ENCODE results near the gene EEF2.

The EEF2 gene

DNA sequence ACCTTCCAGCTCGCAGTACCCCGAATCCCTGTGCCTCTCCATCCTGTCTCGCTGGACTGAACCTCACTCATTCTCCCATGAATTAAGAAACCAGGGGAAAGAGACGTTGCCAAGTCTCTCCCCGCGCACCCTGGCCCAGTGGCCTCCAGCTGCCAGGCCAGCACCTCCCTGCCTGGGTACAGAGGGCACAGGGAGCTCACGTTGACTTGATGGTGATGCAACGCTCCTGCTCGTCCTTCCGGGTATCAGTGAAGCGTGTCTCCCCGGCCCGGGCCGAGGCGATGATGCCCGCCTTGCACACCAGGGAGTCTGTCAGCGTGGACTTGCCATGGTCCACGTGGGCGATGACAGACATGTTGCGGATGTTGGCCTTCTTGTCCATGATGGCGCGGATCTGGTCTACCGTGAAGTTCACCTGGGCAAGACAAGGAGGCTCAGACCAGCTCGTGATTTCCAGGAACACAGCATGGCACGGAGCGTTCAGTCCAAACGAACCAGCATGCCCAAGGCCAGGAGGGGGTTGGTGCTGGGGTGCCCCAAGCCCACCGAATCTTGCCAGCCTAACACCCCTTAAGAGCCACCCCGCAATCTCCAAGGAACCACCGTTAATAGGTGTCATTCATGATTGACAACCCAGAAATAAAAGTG, 1.2 kb downstream of the EEF2 start:
- peak in 1 of 2 donors; percentile 37 for DNase-seq

DNA sequence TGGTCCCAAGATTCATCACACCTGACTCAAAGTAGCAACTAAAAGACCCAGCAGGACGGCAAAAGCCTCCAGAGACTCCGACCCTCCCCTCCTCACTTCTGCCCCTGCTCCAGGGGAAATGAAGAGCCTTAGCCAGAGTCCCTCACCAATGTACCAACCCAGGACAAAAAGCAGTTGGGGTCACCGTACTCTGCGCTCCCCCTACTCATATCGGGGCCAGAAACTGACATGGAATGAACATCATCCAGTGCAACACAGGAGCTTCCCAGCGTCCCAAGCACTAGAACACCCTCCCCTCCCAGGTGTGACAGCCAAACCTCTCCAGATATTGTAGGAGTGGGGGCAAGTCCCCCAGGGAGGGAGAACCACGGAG, 1.7 kb downstream of the EEF2 start:
- DNase-seq, result no peak

DNA sequence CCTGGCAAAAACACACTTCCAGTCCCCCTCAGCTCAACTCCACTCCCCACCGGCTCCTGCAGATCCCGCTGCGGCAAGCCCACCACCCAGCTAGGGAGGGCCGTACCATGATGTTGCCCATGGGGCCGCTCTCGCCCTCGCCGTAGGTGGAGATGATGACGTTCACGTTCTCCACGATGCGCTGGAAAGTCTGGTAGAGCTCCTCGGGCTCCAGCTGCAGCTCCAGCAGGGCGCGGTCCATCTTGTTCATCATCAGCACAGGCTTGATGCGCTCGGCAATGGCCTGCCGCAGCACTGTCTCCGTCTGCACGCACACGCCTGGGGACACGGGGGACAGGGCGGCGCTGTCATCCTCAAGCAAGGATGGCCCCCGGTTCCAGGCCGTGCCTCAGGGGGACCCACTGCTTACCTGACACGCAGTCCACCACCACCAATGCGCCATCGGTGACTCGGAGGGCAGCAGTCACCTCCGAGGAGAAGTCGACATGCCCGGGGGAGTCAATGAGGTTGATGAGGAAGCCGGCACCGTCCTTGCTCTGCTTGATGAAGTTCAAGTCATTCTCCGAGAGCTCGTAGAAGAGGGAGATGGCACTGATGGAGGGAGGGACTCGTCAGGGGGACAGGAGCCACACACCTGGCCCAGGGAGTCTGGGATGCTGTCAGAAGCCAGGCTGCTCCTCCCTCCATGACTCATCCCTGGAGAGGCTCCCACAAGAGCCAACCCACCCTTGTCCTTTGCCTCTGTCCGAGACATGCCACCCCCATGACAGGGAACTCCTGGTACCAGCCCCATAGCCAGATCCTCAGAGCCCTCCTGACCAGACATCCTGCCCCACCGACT, 2.3 kb downstream of the EEF2 start:
- DNase-seq, result no peak

DNA sequence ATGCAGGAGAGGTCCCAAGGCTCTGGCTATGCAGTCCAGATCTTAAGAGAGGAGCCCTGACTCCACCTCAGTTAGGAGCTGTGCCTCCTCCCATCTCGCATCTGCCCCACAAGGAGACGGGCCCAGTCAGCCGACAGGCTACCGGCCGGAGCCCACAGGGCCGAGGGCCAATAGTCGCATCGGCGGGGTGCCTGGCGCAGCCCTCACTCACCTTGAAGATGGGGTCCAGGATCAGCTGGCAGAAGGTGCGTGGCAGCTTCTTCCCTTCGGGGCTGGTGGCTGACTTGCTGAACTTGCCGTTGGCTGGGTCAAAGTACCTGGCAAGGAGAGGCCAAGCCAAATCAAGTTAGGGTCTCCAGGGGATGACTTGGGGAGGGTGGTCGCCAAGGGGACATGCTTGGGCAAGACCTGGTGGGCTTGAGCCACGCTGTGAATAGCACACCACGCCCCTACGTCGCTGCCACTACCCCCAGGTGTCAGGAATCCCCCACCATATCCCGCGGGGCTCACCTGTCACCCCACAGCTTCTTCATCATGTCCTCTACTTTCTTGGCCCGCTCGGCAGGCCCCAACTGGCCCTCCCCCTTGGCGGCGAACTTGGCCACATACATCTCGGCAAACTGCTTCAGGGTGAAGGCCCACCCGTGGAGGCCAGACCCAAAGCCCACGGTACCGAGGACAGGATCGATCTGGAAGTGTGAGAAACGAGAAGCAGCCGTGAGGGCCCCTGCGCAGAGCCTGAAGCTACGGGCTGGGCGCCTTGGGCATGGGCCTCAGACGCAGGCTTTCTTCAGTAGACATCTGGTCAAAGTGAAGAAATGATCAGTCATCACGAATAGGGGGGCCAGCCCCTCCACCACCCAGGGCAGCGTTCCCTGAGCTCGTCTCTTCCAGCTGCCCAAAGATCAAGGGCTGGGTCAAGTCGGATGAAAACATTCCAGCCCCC, 3.3 kb downstream of the EEF2 start:
- DNase-seq, result no peak

DNA sequence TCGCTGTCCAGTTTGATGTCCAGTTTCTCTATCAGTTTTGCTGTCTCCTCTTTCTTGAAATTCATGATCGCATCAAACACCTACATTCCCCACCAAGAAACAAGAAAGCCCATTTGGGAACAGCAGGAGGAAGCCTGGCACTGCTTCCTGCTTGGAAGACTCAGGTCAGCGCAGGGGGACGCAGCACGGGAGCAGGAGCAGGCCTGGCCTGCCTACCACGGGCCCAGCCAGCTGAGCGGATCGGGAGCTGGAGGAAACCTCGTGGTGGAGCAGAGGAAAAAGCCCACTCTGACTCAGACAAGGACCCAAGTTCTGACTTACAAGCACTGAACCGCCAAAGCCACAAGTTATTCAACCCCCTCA, 3.9 kb downstream of the EEF2 start:
- DNase-seq, result no peak

DNA sequence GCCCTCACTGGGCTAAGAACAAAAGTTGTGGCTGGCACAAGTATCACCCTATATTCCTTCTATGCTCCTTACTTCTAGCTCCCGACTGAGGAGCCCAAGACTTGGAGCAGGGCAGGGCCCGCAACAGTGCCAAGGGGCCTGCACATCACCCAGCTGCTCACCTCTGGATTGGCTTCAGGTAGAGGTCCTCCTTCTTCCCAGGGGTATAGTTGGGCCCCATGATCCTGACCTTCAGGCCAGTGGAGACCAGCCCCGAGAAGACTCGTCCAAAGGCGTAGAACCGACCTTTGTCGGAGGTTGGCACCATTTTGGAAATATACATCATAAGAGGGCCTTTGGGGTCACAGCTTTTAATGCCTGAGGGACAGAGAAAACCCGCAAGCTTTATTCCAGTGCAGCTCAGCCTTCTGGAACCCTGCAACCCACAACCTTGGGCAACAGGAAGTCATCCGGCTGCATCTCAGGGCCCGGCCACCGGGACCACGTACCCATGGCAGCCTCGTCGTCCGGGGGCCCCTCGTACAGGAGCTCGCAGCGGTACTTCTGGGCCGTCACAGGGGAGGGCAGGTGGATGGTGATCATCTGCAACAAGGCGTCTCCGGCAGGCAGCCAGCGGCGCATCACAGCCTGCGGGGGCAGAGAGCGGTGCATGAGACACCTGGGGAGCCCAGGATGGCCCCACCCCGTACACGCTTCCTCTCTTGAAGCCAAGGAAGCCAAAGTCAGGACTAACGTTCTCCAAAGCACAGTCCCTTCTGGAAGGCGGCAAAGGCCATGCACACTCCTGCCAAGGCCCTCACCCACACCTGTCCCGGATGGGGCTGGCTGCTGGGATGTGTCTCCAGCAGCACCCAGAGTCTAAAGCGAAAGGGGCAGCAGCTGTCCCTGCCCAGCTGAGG, 4.7 kb downstream of the EEF2 start:
- DNase-seq, result no peak

DNA sequence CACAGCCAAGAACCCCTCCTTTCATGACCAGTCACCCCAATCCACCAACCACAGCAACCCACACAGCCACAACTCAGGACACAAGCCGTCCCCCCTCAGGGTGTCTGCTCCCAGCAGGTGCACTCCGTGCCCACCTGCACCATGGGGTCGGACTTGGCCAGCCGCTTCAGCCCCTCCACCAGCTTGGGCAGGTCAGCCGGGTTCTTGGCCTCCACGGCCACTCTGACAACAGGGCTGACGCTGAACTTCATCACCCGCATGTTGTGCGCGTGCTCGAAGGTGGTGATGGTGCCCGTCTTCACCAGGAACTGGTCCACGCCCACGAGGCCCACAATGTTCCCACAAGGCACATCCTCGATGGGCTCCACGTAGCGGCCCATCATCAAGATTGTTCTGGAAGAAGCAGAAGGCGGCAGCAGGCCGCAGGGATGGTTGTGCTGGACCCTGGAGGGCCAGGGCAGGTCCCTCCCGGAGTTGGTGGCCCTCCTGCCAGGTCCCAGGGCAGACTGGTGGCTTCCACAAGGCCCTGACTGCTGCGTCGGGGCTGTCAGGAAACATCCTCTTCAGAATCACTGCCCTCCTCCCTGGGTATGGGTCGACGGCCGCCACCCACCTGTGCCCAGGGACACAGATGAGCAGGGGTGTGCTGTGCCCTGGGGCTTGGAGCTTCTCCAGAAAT, 5.5 kb downstream of the EEF2 start:
- peak in 1 of 2 donors; percentile 18 for DNase-seq

DNA sequence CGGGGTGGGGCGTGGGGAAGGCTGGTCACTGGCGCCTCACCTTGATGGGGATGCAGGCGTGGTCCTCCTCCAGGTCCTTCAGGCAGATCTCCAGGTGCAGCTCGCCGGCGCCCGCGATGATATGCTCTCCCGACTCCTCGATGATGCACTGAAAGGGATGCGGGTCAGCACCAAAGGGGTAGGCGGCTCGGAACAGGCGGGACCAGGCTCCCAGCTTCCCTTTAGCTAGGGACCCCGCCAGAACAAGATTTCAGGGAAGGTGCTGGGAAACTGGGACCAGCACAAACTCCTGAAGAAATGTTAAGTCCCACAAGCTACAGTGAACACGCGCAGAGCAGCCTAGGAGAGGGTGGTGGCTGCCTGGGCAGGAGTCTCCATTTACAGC, 6.0 kb downstream of the EEF2 start:
- DNase-seq, result no peak

DNA sequence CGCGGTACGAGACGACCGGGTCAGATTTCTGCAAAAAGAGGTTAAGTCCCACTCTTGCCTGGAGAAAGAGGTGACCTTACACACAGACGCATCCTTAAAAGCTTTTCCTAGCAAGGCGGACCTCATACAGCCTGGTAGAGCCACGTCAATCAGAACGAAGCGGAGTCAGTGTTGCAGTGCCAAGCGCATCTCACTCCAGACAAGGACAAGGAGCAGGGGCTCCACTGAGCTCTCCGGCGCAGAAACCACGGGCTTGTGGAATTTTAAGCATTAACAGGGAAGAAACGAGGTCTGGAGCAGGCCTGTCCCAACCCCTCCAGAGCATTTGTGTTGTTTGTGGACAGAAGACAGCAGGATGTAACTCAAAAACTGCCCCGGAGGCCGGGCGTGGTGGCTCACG, 7.1 kb downstream of the EEF2 start:
- DNase-seq, result no peak

DNA sequence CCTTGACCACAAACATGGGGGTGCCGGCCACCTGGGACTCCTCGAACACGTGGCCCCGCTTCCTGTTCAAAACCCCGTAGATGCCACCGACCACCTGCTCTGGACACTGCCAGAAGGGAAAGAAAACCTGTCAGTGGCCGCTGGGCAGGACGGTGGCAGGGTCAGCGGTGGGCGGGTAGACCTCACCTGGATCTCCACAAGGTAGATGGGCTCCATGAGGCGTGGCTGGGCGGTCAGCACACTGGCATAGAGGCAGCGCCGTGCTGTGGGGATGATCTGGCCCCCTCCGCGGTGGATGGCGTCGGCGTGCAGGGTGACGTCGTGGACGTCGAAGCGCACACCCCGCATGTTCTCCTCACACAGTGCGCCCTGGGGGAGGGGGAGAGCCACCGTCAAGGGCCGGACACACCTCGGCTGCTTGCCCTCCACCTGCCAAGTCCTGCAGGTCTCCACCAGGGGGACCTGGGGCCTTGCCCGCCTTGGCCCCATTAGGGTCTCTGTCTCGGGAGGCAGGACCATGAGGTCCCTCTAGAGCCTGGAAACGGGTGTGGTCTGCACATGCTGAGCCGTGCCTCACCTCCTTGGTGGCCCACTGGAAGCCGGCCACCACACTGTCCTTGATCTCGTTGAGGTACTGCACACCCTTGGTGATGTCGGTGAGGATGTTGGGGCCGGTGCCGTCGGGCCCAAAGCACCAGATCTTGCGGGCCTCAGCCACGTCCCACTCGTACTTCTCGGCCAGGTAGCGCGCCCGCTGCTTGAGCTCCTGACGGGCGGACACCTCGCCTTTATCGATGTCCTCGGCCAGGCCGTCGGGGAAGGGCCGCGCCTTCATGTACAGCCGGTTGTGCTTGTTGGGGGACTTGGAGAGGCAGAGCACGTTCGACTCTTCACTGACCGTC, 7.8 kb downstream of the EEF2 start:
- peak in 1 of 2 donors; percentile 22 for DNase-seq

DNA sequence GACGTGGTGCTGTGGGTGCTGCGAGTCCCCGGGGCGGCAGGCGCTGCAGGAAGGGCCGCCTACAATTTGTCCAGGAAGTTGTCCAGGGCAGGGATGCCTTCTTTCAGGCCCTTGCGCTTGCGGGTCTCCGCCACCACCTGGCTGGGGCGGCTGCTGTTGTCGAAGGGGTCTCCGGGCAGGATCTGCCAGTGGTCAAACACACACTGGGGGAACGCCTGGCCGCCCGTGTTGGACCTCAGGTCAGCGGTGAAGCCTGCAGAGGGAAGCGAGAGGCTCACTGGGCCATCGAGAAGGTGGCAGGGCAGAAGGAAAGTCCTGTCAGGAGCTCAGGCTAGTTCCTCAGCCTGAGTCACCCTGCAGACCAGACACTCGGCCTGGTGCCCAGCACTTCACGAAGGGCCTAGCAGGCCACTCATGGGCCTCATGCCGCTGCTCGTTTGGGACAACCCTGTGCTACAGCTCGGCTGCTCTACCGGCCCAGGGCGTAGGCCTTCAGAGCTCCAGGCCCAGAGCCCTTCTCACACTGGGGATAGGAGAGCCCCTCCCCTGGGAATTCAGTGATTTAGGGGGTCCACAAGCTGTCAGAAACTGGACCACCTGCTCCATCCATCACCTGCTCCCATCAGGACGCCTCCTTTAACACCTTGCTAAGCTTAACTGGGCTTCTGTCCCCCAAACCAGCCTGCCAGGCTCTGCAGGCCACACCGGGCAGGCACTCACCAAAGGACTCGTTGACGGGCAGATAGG, 8.6 kb downstream of the EEF2 start:
- peak in 1 of 2 donors; percentile 24 for DNase-seq

DNA sequence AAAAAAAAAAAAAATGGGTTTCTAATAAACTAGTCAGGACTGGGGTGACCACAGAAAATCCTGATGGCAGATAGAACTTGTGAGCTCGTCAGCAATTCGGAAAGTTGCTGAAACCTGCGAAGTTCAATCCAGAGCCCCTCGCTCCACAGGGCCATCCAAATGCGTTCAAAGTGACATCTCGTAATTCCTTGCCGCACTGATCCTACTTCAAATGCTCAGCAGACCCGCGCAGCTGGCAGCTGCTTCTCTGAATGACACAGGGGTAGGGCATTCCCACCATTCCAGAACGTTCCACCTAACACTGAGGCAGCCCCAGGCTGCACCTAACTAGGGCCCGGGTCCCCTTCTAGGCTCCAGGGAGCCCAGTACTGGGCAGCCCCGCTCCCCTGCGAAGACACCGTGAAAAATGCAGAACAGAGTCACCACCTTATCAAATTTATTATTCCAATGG, 9.6 kb downstream of the EEF2 start:
- peak in 1 of 2 donors; percentile 34 for DNase-seq

DNA sequence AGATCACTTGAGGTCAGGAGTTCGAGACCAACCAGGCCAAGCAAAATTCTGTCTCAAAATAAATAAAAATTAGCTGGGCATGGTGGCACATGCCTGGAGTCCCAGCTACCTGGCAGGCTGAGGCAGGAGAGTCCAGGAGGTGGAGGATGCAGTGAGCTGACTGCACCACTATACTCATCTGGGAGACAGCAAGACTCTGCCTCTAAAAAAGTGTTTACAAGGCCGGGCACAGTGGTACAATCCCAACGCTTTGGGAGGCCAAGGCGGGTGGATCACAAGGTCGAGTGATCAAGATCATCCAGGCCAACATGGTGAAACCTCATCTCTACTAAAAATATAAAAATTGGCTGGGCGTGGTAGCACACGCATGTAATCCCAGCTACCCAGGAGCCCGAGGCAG, 10.1 kb downstream of the EEF2 start:
- no peak for DNase-seq

DNA sequence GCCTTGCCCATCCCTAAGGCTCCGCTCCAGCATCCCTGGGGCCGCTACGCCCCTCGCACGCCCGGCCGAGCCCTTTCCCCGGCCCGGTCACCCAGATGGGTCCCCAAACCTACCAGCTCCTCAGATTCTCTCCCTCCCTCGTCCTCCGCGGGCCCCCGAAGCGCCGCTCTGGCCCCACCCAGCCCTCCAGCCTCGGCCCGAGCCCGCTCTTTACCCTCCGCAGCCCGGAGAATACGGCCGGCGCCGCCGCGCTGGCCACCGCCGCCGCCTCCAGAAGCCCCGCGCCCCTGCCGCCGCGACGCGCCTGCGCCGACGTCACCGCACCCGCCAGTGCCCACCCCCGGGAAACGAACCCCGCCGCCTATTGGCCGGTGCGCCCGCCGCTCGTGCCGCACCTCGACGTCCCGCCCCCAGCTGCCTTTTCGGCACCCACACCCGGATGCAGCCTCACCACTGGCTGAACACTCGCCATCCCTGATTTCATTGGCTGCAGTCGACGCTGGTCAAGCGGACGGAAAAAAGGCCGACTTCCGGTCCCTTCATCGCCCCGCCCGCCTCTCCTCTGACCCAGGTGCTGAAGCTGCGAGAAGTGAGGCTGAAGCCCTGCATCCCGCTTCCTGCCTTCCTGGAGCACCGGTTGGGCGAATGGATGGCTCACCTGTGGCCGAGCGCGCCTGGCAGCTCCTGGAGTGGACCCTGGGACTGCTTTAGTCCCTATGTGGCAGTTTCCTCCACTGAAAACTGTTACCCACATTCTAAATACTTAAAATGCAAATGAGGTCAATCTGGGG, 14.3 kb downstream of the EEF2 start, which contains the start of gene DAPK3:
DAPK3 (minus strand) TSS at position 292 of the 791 bp plus-strand sequence. CDS start 1,364 bp downstream, outside the sequence.
- peak; percentile 92 to 93 for DNase-seq

DNA sequence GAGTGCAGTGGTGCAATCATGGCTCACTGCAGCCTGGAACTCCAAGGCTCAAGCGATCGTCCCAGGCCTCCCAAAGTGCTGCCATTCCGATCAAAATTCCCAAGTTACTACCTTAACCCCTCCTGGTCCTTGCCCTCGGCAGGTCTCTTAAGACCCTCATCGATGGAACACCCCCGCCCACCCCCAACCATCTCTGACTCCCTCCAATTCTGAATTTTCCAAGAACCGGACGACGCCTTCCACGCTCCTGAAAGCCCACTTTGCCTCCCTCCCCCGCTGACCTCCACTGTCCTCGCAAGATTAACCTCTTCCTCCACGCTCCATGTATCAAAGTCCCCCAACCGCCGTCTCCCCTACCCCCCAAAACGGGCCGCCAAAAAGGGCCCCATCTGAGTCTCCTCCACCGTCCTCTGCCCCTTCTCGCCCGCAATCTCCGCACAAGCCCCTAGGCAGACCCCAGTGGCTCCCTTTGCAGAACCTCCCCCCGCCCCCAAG, 14.9 kb downstream of the EEF2 start:
- no peak for DNase-seq

DNA sequence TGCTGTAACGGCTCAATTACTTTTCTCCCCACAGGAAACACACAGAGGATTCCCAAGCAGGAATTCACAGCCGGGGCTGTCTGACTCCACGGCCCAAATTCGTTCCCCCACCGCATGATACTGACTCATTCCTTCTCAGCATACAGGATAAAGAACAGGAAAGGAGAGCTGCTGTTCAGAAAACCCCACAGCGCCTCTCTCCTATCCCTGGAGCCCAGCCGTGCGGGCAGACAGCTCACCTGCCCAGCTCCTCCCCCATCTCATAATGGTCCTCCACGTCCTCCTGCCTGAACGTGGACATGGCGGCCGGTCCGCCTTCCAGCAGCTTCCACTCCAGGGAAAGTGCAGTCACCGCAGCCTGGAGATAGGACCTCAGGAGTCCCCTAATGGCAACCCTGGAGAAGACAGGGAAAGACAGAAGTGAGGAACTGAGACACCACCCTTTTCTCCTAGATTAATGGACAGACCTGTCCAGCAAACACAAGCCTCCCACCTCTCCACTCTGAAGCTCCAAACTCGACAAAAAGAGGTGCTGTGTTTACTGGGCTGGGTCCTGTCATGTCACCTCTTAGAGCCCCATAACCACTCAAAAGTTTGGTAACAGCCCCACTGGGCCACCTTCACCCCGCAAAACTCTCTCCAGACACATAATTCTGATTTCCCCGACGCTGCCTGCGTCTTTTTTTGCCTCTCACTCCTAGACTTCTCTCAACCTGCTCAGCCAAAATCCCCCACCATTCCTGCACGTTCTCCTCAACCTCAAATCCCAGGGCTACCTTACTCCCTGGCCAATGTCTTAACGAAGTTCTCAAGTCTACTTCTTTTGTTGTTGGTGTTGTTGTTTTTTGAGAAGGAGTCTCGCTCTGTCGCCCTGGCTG, 15.6 kb downstream of the EEF2 start:
- no peak for DNase-seq

Data from CD4-positive, alpha-beta T cell treated with Interleukin-4 for 1 hour (primary cell).